Liver (tissue), 9 donors: Measurements from ENCODE around the gene APBA2. TPM values are rescaled to one million over a fixed set of nuclear protein-coding genes. Genes with fewer than 3 reads are reported as not detected.
"Not testable (repeated sequence)": the region's sequence is repeated elsewhere in the genome, so short reads cannot be mapped to it uniquely, and the experiment has no call there.

Experiments used
- DNase-seq: peaks from one replicate; pipeline ENCODE4 v3.0.0-alpha.2; 2017; ENCODE audit warnings: low spot score
- H3K27ac ChIP-seq, 2 donors: one replicate each; pipeline ENCODE4 v1.7.0; 2013; ENCODE audit warnings: inconsistent platforms in 2 of 2, low read length in 2 of 2, control low read depth in 1 of 2, low read depth in 1 of 2, mild to moderate bottlenecking in 1 of 2
- H3K27me3 ChIP-seq, 4 donors: one replicate each; pipeline versions ENCODE4 v1.6.1 to v1.7.0; 2013; ENCODE audit warnings: low read length in 3 of 4, inconsistent platforms in 1 of 4, mild to moderate bottlenecking in 1 of 4, moderate library complexity in 1 of 4; ENCODE audit not compliant: control insufficient read depth in 4 of 4, insufficient read depth in 4 of 4
- H3K36me3 ChIP-seq, 4 donors: one replicate each; pipeline versions ENCODE4 v1.6.1 to v1.7.0; 2013; ENCODE audit warnings: low read length in 3 of 4, mild to moderate bottlenecking in 3 of 4, low read depth in 1 of 4, moderate library complexity in 1 of 4; ENCODE audit not compliant: control insufficient read depth in 4 of 4, insufficient read depth in 3 of 4
- H3K4me1 ChIP-seq, 4 donors: one replicate each; pipeline versions ENCODE4 v1.6.1 to v1.7.0; 2013; ENCODE audit warnings: low read length in 3 of 4, mild to moderate bottlenecking in 3 of 4, moderate library complexity in 1 of 4; ENCODE audit not compliant: control insufficient read depth in 4 of 4, insufficient read depth in 4 of 4
- H3K4me3 ChIP-seq, 3 donors: one replicate each; pipeline versions ENCODE4 v1.6.1 to v1.7.0; 2013; ENCODE audit warnings: low read length in 3 of 3, control low read depth in 1 of 3, low read depth in 1 of 3, mild to moderate bottlenecking in 1 of 3
- H3K9ac ChIP-seq, 2 donors: one replicate each; pipeline ENCODE4 v1.7.0; 2013; ENCODE audit warnings: low read length in 2 of 2, mild to moderate bottlenecking in 2 of 2, moderate library complexity in 2 of 2, control low read depth in 1 of 2, low read depth in 1 of 2
- H3K9me3 ChIP-seq, 4 donors: one replicate each; pipeline versions ENCODE4 v1.6.1 to v1.7.0; 2013; ENCODE audit warnings: low read length in 3 of 4; ENCODE audit not compliant: control insufficient read depth in 4 of 4
- CTCF ChIP-seq: fragments of 150-350 bp; IDR thresholded peaks from 2 replicates; pipeline ENCODE4 v1.5.1; 2017; ENCODE audit warnings: improper control_type of control experiment, low read depth, low read length; ENCODE audit not compliant: missing input control
- EGR1 ChIP-seq, 2 donors: IDR thresholded peaks; 2 replicates each; pipeline ENCODE4 v1.6.1; 2016 to 2018; ENCODE audit warnings: antibody characterized with exemption in 2 of 2, low read depth in 2 of 2
- FOXA1 ChIP-seq: IDR thresholded peaks from 2 replicates; pipeline ENCODE4 v1.6.1; 2016; ENCODE audit warnings: antibody characterized with exemption
- FOXA2 ChIP-seq: IDR thresholded peaks from 2 replicates; pipeline ENCODE4 v1.6.1; 2016; ENCODE audit warnings: antibody characterized with exemption
- GABPA ChIP-seq, 2 donors: IDR thresholded peaks in 1 of 2; conservative IDR thresholded peaks in 1 of 2; 2 replicates each; pipeline ENCODE4 v1.6.1; 2016; ENCODE audit warnings: antibody characterized with exemption in 2 of 2, mild to moderate bottlenecking in 1 of 2, moderate library complexity in 1 of 2
- HNF4A ChIP-seq, 2 donors: conservative IDR thresholded peaks; 2 replicates each; pipeline ENCODE4 v1.6.1; 2016; ENCODE audit warnings: antibody characterized with exemption in 2 of 2, mild to moderate bottlenecking in 2 of 2
- HNF4G ChIP-seq: IDR thresholded peaks from 2 replicates; pipeline ENCODE4 v1.6.1; 2016; ENCODE audit warnings: antibody characterized with exemption
- JUND ChIP-seq, 2 donors: IDR thresholded peaks; 2 replicates each; pipeline ENCODE4 v1.6.1; 2016; ENCODE audit warnings: antibody characterized with exemption in 2 of 2
- MAX ChIP-seq: IDR thresholded peaks from 2 replicates; pipeline ENCODE4 v1.6.1; 2016; ENCODE audit warnings: antibody characterized with exemption
- NR2F2 ChIP-seq: IDR thresholded peaks from 2 replicates; pipeline ENCODE4 v1.6.1; 2016; ENCODE audit warnings: antibody characterized with exemption
- RAD21 ChIP-seq, 2 donors: IDR thresholded peaks; 2 replicates each; pipeline ENCODE4 v1.6.1; 2016; ENCODE audit warnings: antibody characterized with exemption in 2 of 2, mild to moderate bottlenecking in 2 of 2
- RXRA ChIP-seq, 2 donors: IDR thresholded peaks; 2 replicates each; pipeline ENCODE4 v1.6.1; 2017 to 2018; ENCODE audit warnings: antibody characterized with exemption in 2 of 2, mild to moderate bottlenecking in 1 of 2
- SP1 ChIP-seq: IDR thresholded peaks from 2 replicates; pipeline ENCODE4 v1.6.1; 2018; ENCODE audit warnings: antibody characterized with exemption, mild to moderate bottlenecking
- YY1 ChIP-seq: IDR thresholded peaks from 2 replicates; pipeline ENCODE4 v1.6.1; 2016; ENCODE audit warnings: antibody characterized with exemption, mild to moderate bottlenecking
- WGBS: extraction: QIAGEN DNeasy Blood & Tissue Kit; methylation state at CpG from one replicate; pipeline ENCODE4 v1.1.7; 2013; 5-methylcytosine and 5-hydroxymethylcytosine counted together
- polyA plus RNA-seq, 2 donors: library from polyadenylated mRNA; stranded (reverse) in 1 of 2; unstranded in 1 of 2; fragments of 200-250 nt in 1 of 2; fragments of >200 nt in 1 of 2; fragmentation: Nextera tagmentation in 1 of 2; extraction: Ambion mirVana in 1 of 2; gene quantifications; one replicate each; pipeline versions ENCODE4 v1.2.1 to v1.2.3, GENCODE V29; 2013 to 2015
- total RNA-seq, 2 donors: library from RNA; depleted of rRNA; stranded (reverse); fragments of >200 nt; gene quantifications; one replicate each; pipeline ENCODE4 v1.2.3, GENCODE V29; 2014
- TF ChIP-seq, protein P1 (sequence below): IDR thresholded peaks from 2 replicates; pipeline ENCODE4 v1.6.1; 2016; ENCODE audit warnings: antibody characterized with exemption
- TF ChIP-seq, protein P2 (sequence below): IDR thresholded peaks from 2 replicates; pipeline ENCODE4 v1.6.1; 2016; ENCODE audit warnings: antibody characterized with exemption
- TF ChIP-seq, protein P3 (sequence below): IDR thresholded peaks from 2 replicates; pipeline ENCODE4 v1.6.1; 2016; ENCODE audit warnings: antibody characterized with exemption, mild to moderate bottlenecking
- donor health status: healthy.
- donor health status: healthy.
- donor health status: healthy.
- donor health status: healthy.
- donor health status: healthy.

APBA2 gene
- total and polyA plus RNA-seq, 4 donors = 0.38 to 2.9 (median 1.7) TPM

GRCh38 chr15:28889871-28890270 lies 4.1 kb downstream of the APBA2 start:
- H3K4me3 ChIP-seq = not testable (repeated sequence)

GRCh38 chr15:28890291-28890690 lies 4.5 kb downstream of the APBA2 start:
- not testable (repeated sequence) for DNase-seq, H3K36me3 ChIP-seq, H3K4me1 ChIP-seq, H3K27me3 ChIP-seq, H3K4me3 ChIP-seq, H3K9ac ChIP-seq, H3K9me3 ChIP-seq, H3K27ac ChIP-seq
- WGBS = 83% methylated on average over 4 of the region's 4 CpGs

More at GRCh38 chr15:28889871-28890270, 4.1 kb downstream of the APBA2 start:
- H3K36me3 ChIP-seq, H3K27me3 ChIP-seq, DNase-seq, H3K9ac ChIP-seq, H3K4me1 ChIP-seq, H3K9me3 ChIP-seq, H3K27ac ChIP-seq: not testable (repeated sequence)
- WGBS = 95% methylated on average over 6 of the region's 6 CpGs

GRCh38 chr15:28890711-28891495 lies 5.1 kb downstream of the APBA2 start:
- TF ChIP-seq, protein P1, sequence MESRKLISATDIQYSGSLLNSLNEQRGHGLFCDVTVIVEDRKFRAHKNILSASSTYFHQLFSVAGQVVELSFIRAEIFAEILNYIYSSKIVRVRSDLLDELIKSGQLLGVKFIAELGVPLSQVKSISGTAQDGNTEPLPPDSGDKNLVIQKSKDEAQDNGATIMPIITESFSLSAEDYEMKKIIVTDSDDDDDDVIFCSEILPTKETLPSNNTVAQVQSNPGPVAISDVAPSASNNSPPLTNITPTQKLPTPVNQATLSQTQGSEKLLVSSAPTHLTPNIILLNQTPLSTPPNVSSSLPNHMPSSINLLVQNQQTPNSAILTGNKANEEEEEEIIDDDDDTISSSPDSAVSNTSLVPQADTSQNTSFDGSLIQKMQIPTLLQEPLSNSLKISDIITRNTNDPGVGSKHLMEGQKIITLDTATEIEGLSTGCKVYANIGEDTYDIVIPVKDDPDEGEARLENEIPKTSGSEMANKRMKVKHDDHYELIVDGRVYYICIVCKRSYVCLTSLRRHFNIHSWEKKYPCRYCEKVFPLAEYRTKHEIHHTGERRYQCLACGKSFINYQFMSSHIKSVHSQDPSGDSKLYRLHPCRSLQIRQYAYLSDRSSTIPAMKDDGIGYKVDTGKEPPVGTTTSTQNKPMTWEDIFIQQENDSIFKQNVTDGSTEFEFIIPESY = no peak
- no peak for TF ChIP-seq EGR1 (IDR thresholded peaks at IDR 0.05; ENCODE audit: low read depth in 2 of 2)
- no peak for TF ChIP-seq RAD21 (IDR thresholded peaks at IDR 0.05)
- TF ChIP-seq YY1 = no peak
- no peak for TF ChIP-seq JUND (IDR thresholded peaks at IDR 0.05)
- no peak for TF ChIP-seq CTCF
- TF ChIP-seq, protein P2, sequence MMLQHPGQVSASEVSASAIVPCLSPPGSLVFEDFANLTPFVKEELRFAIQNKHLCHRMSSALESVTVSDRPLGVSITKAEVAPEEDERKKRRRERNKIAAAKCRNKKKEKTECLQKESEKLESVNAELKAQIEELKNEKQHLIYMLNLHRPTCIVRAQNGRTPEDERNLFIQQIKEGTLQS = no peak
- TF ChIP-seq FOXA2 = no peak
- no peak for TF ChIP-seq SP1
- TF ChIP-seq RXRA (IDR thresholded peaks at IDR 0.05) = no peak
- no peak for TF ChIP-seq MAX
- TF ChIP-seq NR2F2 = no peak
- TF ChIP-seq HNF4A (conservative IDR thresholded peaks at IDR 0.05) = no peak
- TF ChIP-seq, protein P3, sequence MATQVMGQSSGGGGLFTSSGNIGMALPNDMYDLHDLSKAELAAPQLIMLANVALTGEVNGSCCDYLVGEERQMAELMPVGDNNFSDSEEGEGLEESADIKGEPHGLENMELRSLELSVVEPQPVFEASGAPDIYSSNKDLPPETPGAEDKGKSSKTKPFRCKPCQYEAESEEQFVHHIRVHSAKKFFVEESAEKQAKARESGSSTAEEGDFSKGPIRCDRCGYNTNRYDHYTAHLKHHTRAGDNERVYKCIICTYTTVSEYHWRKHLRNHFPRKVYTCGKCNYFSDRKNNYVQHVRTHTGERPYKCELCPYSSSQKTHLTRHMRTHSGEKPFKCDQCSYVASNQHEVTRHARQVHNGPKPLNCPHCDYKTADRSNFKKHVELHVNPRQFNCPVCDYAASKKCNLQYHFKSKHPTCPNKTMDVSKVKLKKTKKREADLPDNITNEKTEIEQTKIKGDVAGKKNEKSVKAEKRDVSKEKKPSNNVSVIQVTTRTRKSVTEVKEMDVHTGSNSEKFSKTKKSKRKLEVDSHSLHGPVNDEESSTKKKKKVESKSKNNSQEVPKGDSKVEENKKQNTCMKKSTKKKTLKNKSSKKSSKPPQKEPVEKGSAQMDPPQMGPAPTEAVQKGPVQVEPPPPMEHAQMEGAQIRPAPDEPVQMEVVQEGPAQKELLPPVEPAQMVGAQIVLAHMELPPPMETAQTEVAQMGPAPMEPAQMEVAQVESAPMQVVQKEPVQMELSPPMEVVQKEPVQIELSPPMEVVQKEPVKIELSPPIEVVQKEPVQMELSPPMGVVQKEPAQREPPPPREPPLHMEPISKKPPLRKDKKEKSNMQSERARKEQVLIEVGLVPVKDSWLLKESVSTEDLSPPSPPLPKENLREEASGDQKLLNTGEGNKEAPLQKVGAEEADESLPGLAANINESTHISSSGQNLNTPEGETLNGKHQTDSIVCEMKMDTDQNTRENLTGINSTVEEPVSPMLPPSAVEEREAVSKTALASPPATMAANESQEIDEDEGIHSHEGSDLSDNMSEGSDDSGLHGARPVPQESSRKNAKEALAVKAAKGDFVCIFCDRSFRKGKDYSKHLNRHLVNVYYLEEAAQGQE = no peak
- TF ChIP-seq GABPA (IDR thresholded peaks at IDR 0.05 in 1 of 2, conservative IDR thresholded peaks at IDR 0.05 in 1 of 2) = no peak
- no peak for TF ChIP-seq FOXA1
- TF ChIP-seq HNF4G = no peak

More at GRCh38 chr15:28890711-28891495, 5.1 kb downstream of the APBA2 start:
- DNase-seq = no peak
- H3K9me3 ChIP-seq = no peaks in the 10 kb centered on the region
- H3K4me3 ChIP-seq = no peak overlapping the region
- 83% methylated on average over 15 of the region's 15 CpGs for WGBS
- H3K36me3 ChIP-seq = no peaks in the 10 kb centered on the region
- H3K27ac ChIP-seq = no peak overlapping the region
- no peaks in the 10 kb centered on the region for H3K27me3 ChIP-seq
- peaks cover 0 to 2% (median 1%) of the 10 kb centered on the region in 4 donors for H3K4me1 ChIP-seq
- no peak overlapping the region for H3K9ac ChIP-seq
